Adrenal gland (tissue), 12 donors: ENCODE data around the gene CNNM4. TPM values are rescaled to one million over a fixed set of nuclear protein-coding genes. Genes with fewer than 3 reads are reported as not detected.

Experiments used
- DNase-seq, 7 donors: peaks; one replicate each; pipeline ENCODE4 v3.0.0-alpha.2; 2019 to 2020
- H3K27ac ChIP-seq, 5 donors: fragments of 200-600 bp; sonication (generic) in 4 of 5; 1 replicate in 3 of 5; 2 replicates in 2 of 5; pipeline versions ENCODE4 v1.5.1 to v1.8.0; 2016 to 2020; ENCODE audit warnings: mild to moderate bottlenecking in 1 of 5
- H3K27me3 ChIP-seq: fragments of 200-600 bp; 2 replicates; pipeline ENCODE4 v1.8.0; 2021
- H3K36me3 ChIP-seq, 2 donors: fragments of 200-600 bp; replicated peaks in 1 of 2; 1 replicate in 1 of 2; 2 replicates in 1 of 2; pipeline versions ENCODE4 v1.5.1 to v1.8.0; 2018 to 2022
- H3K4me1 ChIP-seq, 2 donors: fragments of 200-600 bp; replicated peaks in 1 of 2; 1 replicate in 1 of 2; 2 replicates in 1 of 2; pipeline versions ENCODE4 v1.5.1 to v1.8.0; 2018 to 2021
- H3K4me3 ChIP-seq, 4 donors: fragments of 200-600 bp; sonication (generic) in 3 of 4; one replicate each; pipeline ENCODE4 v1.5.1; 2016 to 2018
- H3K9me3 ChIP-seq, 3 donors: fragments of 200-600 bp; sonication (generic) in 1 of 3; replicated peaks in 1 of 3; 1 replicate in 2 of 3; 2 replicates in 1 of 3; pipeline versions ENCODE4 v1.5.1 to v1.8.0; 2016 to 2021
- CTCF ChIP-seq, 6 experiments: fragments of 450-650 bp in 4 of 6; fragments of 200-600 bp in 2 of 6; sonication (generic) in 1 of 6; IDR thresholded peaks; 1 replicate in 5 of 6; 2 replicates in 1 of 6; pipeline versions ENCODE4 v1.5.1 to v1.8.0; 2016 to 2021; ENCODE audit warnings: antibody characterized with exemption in 6 of 6, mild to moderate bottlenecking in 2 of 6, moderate library complexity in 1 of 6
- POLR2A ChIP-seq, 2 donors: fragments of 450-650 bp; IDR thresholded peaks; one replicate each; pipeline ENCODE4 v1.6.1; 2017; ENCODE audit warnings: antibody characterized with exemption in 2 of 2, mild to moderate bottlenecking in 2 of 2, moderate library complexity in 1 of 2
- WGBS, 4 donors: extraction: QIAGEN DNeasy Blood & Tissue Kit in 2 of 4; methylation state at CpG; one replicate each; pipeline versions ENCODE4 v1.1.5 to v1.1.7; 2013 to 2017; 5-methylcytosine and 5-hydroxymethylcytosine counted together
- intact Hi-C, 2 donors: fragments of 100-400 bp; cut with DNase I; formaldehyde crosslinking; loops; one replicate each; pipeline versions ENCODE4 v1.14.1 to v1.15.0; 2022 to 2023
- polyA plus RNA-seq, 3 donors: library from polyadenylated mRNA; stranded (reverse); fragments of 200-250 nt in 2 of 3; fragments of 350-450 nt in 1 of 3; fragmentation: Illumina TruSeq in 1 of 3; extraction: RNeasy Lipid Tissue Mini Kit (QIAGEN cat#74804) in 1 of 3; gene quantifications; one replicate each; pipeline ENCODE4 v1.2.3, GENCODE V29; 2013 to 2014
- total RNA-seq, 9 donors: library from RNA; depleted of rRNA in 4 of 9; stranded (reverse); fragments of >200 nt in 4 of 9; fragments of 120-200 nt in 1 of 9; fragmentation: NEBNext Ultra II Directional in 1 of 9; extraction: Animal tissue kit (Norgen Biotek cat#: 25700) in 1 of 9; gene quantifications; one replicate each; pipeline versions ENCODE4 v1.1.0 to v1.2.4, GENCODE V29; 2013 to 2023
- donor health status: healthy with polysubstance abuse.
- donor health status: Bipolar disorder and iron deficiency.
- donor health status: DM: yes; HTN: yes; CAD: no.
- donor health status: DM: no; HTN: no; CAD: no.
- donor health status: DM: no; HTN: no; CAD: no.
- donor health status: DM: yes; HTN: yes; CAD: no.

CNNM4 gene
- total and polyA plus RNA-seq, 12 donors = 2.2 to 7.7 (median 4.4) TPM

GRCh38 chr2:96822786-96823185 lies 62.1 kb downstream of the CNNM4 start:
- H3K9me3 ChIP-seq = no peaks in the 10 kb centered on the region
- H3K27me3 ChIP-seq = no peaks in the 10 kb centered on the region
- H3K36me3 ChIP-seq = peaks cover 0 to 37% of the 10 kb centered on the region in 2 donors
- no peak for DNase-seq
- TF ChIP-seq CTCF (IDR thresholded peaks at IDR 0.05) (no peak), POLR2A (IDR thresholded peaks at IDR 0.05) (no peak)
- intact Hi-C loops = no loop called here
- peaks cover 10 to 35% of the 10 kb centered on the region in 2 donors for H3K4me1 ChIP-seq
- no peak overlapping the region for H3K4me3 ChIP-seq
- 56 to 71% (median 63%) methylated on average over 4 of the region's 4 CpGs for WGBS, 4 donors
- no peak overlapping the region for H3K27ac ChIP-seq

GRCh38 chr2:96823198-96823597 lies 62.5 kb downstream of the CNNM4 start:
- no peak for TF ChIP-seq POLR2A (IDR thresholded peaks at IDR 0.05)
- Histone ChIP-seq H3K4me3 (no peak overlapping the region), H3K4me1 (peaks cover 6 to 30% of the 10 kb centered on the region in 2 donors), H3K9me3 (no peaks in the 10 kb centered on the region), H3K36me3 (peaks cover 0 to 41% of the 10 kb centered on the region in 2 donors), H3K27ac (no peak overlapping the region), H3K27me3 (no peaks in the 10 kb centered on the region)
- intact Hi-C loops = no loop called here
- DNase-seq = no peak
- WGBS, 4 donors = 78 to 89% (median 88%) methylated on average over 9 to 11 of the region's 11 CpGs

GRCh38 chr2:96824079-96824870 lies 63.6 kb downstream of the CNNM4 start:
- no peak for DNase-seq
- TF ChIP-seq POLR2A (IDR thresholded peaks at IDR 0.05) (no peak), CTCF (IDR thresholded peaks at IDR 0.05) (no peak)
- Histone ChIP-seq H3K27me3 (no peaks in the 10 kb centered on the region), H3K36me3 (peaks cover 0 to 52% of the 10 kb centered on the region in 2 donors), H3K9me3 (no peaks in the 10 kb centered on the region), H3K4me1 (peaks cover 0 to 20% of the 10 kb centered on the region in 2 donors), H3K27ac (no peak overlapping the region), H3K4me3 (no peak overlapping the region)
- intact Hi-C loops = no loop called here
- WGBS, 4 donors = 63 to 76% (median 68%) methylated on average over 6 of the region's 6 CpGs

- TF ChIP-seq CTCF (IDR thresholded peaks at IDR 0.05) (no peak), POLR2A (IDR thresholded peaks at IDR 0.05) (no peak)
- no peak overlapping the region for H3K27ac ChIP-seq
- peaks cover 0 to 12% of the 10 kb centered on the region in 2 donors for H3K4me1 ChIP-seq
- H3K4me3 ChIP-seq = no peak overlapping the region
- 92 to 94% (median 93%) methylated on average over 2 to 14 of the region's 14 CpGs for WGBS, 4 donors
- H3K36me3 ChIP-seq = peaks cover 0 to 60% of the 10 kb centered on the region in 2 donors
- intact Hi-C loops = no loop called here
- H3K9me3 ChIP-seq = no peaks in the 10 kb centered on the region
- no peak for DNase-seq
- H3K27me3 ChIP-seq = no peaks in the 10 kb centered on the region
Measured at GRCh38 chr2:96825057-96825456, 64.4 kb downstream of the CNNM4 start.
